ENCODE measurements around the gene ZSCAN21. TPM values are rescaled to one million over a fixed set of nuclear protein-coding genes. Genes with fewer than 3 reads are reported as not detected.

The ZSCAN21 gene
- total and polyA plus RNA-seq, 10 of the 15 experiments (the other 5 are each of a cell fraction or from before 2014, with no cell fraction given) = 1.9 to 9.6 (median 7.1) TPM

- TF ChIP-seq RFX5 (IDR thresholded peaks at IDR 0.05; ENCODE audit: low read depth, low read length) (no peak), TCF3 (IDR thresholded peaks at IDR 0.05; ENCODE audit: borderline replicate concordance, insufficient read depth, low read depth, low read length) (no peak), SRF (IDR thresholded peaks at IDR 0.05; ENCODE audit: low read depth in 2 of 2, low read length in 2 of 2) (no peak), RELB (IDR thresholded peaks at IDR 0.05; ENCODE audit: low read depth) (peak; percentile 74), MTA2 (IDR thresholded peaks at IDR 0.05; ENCODE audit: low read depth) (no peak), RCOR1 (conservative IDR thresholded peaks at IDR 0.05; ENCODE audit: low read depth, low read length) (no peak), ZBTB11 (CRISPR knock-in tag; IDR thresholded peaks at IDR 0.05) (0 out of 2 replicates have a peak, but pooled peaks have one; percentile 25), ZBED1 (IDR thresholded peaks at IDR 0.05; ENCODE audit: borderline replicate concordance) (peak; percentile 43; the same call in 1 of the 2 replicates), CHD4 (IDR thresholded peaks at IDR 0.05) (no peak), EZH2 (IDR thresholded peaks at IDR 0.05; ENCODE audit: borderline replicate concordance, control insufficient read depth, low read depth, low read length) (no peak), ZNF592 (IDR thresholded peaks at IDR 0.05) (no peak), RAD21 (IDR thresholded peaks at IDR 0.05; ENCODE audit: insufficient read depth, low read depth, low read length) (no peak), SUZ12 (IDR thresholded peaks at IDR 0.05; ENCODE audit: unreplicated experiment) (no peak), BACH1 (IDR thresholded peaks at IDR 0.05; ENCODE audit: borderline replicate concordance) (peak; percentile 64; the same call in 1 of the 2 replicates), FOXM1 (IDR thresholded peaks at IDR 0.05; ENCODE audit: low read depth, low read length) (no peak), KAT2A (conservative IDR thresholded peaks at IDR 0.05; ENCODE audit: control insufficient read depth, low read depth, low read length) (no peak), IRF5 (IDR thresholded peaks at IDR 0.05; ENCODE audit: borderline replicate concordance) (no peak)
Observed at GRCh38 chr7:100088621-100089457, 39.3 kb downstream of the ZSCAN21 start, which contains the start of gene COPS6 (continued).

All from GM12878 (cell line).